Smooth muscle cell of the brain vasculature (primary cell): ENCODE results near the gene REEP3.

Experiments
- DNase-seq: peaks from one replicate; pipeline ENCODE4 v3.0.0-alpha.2; 2012; ENCODE audit warnings: low read depth, low spot score

The REEP3 gene

DNA sequence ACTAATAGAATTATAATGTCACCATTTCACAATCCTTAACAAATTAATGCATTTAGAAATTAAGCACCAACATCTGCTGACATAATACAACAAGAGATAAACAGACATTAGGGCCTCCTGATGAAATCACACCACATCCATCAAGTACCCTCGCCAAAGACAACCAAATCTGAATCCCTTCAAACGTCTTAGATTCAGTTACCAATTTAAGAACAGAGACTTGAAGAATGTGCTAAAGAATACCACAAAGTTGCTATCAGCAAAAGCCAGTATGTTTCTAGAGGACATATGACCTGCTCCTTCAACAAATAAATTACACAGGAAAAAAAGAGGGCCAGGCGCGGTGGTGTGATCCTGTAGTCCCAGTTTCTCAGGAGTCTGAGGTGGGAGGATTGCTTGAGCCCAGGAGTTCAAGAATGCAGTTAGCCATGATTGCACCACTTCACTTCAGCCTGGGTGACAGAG is 144.5 kb downstream of the REEP3 start:
- DNase-seq, result no peak

DNA sequence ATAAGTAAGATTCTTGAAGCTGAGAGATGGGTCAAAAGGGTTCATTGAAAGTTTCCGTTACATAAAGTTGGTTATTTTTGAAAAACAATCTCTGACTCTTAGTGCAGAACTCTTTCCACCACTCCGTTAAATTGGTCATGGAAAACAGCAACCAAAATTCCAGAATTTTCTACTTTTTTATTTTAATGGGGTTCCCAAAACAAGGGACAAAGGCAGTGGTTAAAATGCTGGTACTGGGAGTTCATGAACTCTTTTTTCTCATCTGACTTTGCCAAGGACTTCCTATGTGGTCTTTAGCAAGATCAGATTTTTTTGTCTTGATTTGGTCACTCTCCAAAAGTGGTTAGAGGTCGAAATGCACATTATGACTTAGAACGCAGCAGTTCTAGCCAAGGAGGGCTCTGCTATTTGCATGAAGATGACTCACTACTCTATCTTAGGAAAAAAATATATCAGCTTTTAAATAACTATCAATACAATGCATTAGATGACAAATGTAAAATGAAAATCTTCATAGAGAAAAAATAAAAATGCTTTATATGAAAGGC is 145.7 kb downstream of the REEP3 start:
- peak; percentile 83 for DNase-seq

DNA sequence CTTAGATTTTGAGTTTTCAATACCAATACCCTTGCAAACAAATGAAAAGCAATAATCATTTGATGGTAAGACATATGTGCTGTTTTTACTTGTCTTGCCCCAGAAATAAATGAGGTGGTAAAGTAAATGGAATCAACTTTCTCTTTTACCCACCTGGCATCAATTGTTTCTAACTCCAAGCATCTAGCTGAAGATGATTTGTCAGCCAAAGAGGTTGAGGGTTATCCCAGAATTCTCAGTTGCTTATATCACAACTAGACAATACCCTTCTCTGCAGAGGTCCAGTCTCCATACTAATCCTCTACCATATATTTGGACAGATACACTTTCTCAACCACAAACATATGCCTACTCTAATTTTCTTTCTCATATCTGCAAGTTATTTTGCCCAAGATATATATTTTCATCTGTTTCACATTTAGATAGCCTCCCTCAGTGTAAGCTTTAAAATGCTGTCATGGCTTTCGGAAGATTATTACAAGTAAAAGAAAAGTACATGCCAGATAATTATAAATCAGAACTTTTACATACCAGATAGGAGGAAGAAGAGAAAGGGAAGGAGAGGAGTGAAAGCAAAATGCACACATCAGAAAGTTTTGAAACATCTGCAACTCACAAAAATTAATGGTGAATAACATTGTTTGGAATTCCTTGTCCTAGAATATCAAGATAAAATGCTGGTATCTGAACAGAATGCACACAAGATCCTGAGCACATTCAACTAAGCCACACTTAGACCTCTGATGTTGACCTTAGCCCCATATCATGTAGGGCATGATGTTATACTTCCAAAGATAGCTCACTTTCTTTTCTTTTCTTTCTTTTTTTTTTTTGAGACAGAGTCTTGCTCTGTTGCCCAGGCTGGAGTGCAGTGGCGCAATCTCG is 146.6 kb downstream of the REEP3 start:
- no peak for DNase-seq

DNA sequence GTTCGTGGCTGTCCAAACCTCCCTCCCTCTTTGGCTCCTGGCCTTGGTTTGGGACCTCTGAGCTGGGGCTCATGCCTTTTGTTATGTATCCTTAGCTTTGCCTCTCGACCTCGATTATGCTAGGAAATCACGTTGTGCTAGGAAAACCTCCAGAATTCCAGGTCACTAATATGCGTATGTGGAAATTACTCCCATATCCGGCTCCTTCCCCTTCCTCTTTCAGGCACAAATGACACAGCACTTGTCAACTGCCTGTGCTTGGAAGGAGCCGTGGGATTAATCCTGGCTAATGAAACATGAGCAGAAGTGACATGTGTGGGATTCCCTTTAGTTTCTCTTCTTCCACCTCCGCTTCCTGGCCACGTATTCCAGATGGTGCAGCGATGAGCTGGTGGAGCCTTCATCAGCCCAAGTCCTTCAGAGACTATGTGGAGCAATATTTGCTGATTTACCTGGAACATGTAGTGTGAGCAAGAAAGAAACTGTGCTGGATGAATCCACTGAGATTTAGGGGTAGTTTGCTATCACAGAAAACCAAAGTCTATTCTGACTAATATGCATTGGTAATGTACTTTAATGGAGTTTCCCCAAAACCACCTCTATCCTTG is 149.2 kb downstream of the REEP3 start:
- DNase-seq, result no peak

DNA sequence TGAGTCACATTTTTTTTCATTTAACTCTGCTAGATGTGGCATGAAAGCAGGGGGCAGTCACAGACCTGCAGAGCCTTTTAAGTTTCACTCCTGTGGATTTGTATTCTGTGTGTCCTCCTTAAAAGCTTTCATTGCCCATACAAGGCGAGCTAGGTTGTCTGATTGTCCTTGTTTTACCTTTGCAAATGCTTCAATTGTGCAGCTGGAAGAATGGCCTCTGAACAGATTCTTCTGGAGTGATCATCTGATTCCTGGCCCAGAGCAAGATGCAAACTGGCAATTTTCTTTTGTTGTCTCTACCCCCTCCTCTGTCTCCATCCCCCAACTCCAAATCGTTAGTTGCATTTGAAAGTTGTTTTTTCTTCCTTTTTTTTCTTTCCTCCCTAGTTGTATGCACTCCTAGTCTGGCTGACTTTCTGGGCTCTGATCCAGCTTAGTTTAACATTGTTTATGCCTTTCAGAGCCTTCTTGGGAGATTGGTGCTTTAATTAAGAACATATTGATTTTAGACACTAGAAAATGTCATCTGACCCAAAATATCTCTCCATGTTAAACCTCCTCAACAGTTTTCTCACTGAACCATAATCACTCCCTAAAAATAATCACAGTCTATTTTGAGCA is 150.2 kb downstream of the REEP3 start:
- peak; percentile 83 for DNase-seq

DNA sequence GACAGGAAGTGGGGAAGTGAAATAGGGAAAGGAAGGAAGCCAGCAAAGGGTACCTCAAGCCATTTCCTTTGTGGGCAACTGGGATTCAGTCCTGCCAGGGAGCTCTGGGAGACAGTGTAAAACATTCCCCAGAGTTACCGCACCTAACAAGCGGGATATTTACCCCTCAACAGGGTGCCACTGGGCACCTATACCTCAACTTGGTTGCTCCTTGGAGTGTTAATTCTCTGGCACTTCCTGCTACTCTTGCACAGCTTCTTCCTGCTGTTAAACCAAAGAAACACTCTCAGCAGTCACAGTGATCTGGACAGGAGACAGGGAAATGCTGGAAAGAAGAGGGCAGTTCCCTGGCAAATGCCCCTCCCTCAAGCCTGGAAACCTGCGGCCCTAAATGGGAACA is 151.3 kb downstream of the REEP3 start:
- no peak for DNase-seq

DNA sequence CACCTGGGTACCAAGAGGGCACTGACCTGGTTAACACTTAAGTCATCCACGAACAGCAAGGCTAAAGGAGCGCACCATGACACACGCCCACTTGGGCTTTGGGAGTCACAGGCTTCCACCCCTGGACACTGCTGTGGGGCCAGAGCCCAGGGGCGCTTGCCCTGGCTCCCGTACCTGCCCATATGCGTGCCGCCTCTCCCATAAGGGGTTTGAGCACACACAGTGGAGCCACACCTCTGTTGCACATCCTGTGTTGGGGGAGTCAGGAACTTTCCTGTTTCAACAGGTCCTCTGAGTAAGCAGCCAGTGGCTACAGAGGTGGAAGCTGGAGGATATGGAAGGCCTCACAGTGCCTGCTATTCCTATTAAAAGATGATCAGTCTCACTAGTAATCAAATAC is 152.0 kb downstream of the REEP3 start:
- DNase-seq, result no peak

DNA sequence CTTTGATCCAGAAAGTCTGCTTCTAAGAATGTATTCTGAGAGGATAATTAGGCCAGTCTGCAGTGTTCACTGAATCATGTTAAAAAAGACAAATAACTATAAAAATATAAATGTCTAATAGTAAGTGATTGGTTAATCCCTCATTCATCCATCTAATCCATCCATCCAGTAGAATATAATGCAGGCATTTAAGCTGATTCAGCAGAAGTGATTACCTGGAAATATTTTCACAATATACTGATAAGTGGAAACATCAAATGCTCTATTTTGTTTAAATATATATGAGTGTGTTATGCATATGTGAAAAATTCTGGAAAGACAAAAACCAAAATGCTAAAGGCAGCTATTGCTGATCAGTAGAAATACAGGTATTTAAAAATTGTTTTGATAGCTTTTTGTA is 152.6 kb downstream of the REEP3 start:
- DNase-seq, result no peak
